Karpas-422 (cell line): ENCODE data around the gene SRD5A2. TPM values are rescaled to one million over a fixed set of nuclear protein-coding genes. Genes with fewer than 3 reads are reported as not detected.

Source experiments
- DNase-seq: peaks from one replicate; pipeline ENCODE4 v3.0.0-alpha.2; 2015
- H2AFZ ChIP-seq: fragments of 200-600 bp; sonication (generic); 2 replicates; pipeline ENCODE4 v1.6.1; 2014; ENCODE audit warnings: antibody characterized with exemption, low read length, mixed read lengths
- H3K27ac ChIP-seq: fragments of 200-600 bp; sonication (generic); 2 replicates; pipeline ENCODE4 v1.5.1; 2014; ENCODE audit warnings: mild to moderate bottlenecking, low read length, moderate library complexity
- H3K27me3 ChIP-seq: fragments of 200-600 bp; sonication (generic); 2 replicates; pipeline ENCODE4 v1.6.1; 2014; ENCODE audit warnings: low read length, mixed read lengths
- H3K36me3 ChIP-seq: fragments of 200-600 bp; sonication (generic); 2 replicates; pipeline ENCODE4 v1.6.1; 2014; ENCODE audit warnings: low read length, mixed read lengths; ENCODE audit not compliant: insufficient read depth
- H3K4me1 ChIP-seq: fragments of 200-600 bp; sonication (generic); 2 replicates; pipeline ENCODE4 v1.6.1; 2014; ENCODE audit warnings: mild to moderate bottlenecking, low read length, mixed read lengths
- H3K4me2 ChIP-seq: fragments of 200-600 bp; sonication (generic); 2 replicates; pipeline ENCODE4 v1.6.1; 2014; ENCODE audit warnings: low read length, low read depth, mild to moderate bottlenecking; ENCODE audit not compliant: poor library complexity, severe bottlenecking
- H3K4me3 ChIP-seq: fragments of 200-600 bp; sonication (generic); 2 replicates; pipeline ENCODE4 v1.5.1; 2014; ENCODE audit warnings: mild to moderate bottlenecking, antibody characterized with exemption, low read length, mixed read lengths
- H3K79me2 ChIP-seq: fragments of 200-600 bp; sonication (generic); 2 replicates; pipeline ENCODE4 v1.6.1; 2014; ENCODE audit warnings: mild to moderate bottlenecking, low read length, mixed read lengths
- H3K9ac ChIP-seq: fragments of 200-600 bp; sonication (generic); 2 replicates; pipeline ENCODE4 v1.6.0; 2014; ENCODE audit warnings: low read length
- H3K9me2 ChIP-seq: fragments of 200-600 bp; sonication (generic), shearing (Covaris generic); replicated peaks from 2 replicates; pipeline ENCODE4 v1.6.0; 2014; ENCODE audit warnings: mild to moderate bottlenecking, low read length, moderate library complexity; ENCODE audit not compliant: insufficient read depth
- H3K9me3 ChIP-seq: fragments of 300-700, 200-600 bp; sonication (generic); 2 replicates; pipeline ENCODE4 v1.6.1; 2014; ENCODE audit warnings: low read length, mixed read lengths
- H4K20me1 ChIP-seq: fragments of 200-600 bp; sonication (generic); 2 replicates; pipeline ENCODE4 v1.6.1; 2014; ENCODE audit warnings: mild to moderate bottlenecking, antibody characterized with exemption, low read length, low read depth; ENCODE audit not compliant: insufficient read depth
- total RNA-seq: library from RNA; depleted of rRNA; stranded (reverse); fragments of >200 nt; shearing (Covaris generic); gene quantifications from 2 replicates; pipeline ENCODE4 v1.2.3, GENCODE V29; 2014; ENCODE audit warnings: low replicate concordance

Gene SRD5A2
- total RNA-seq, 1 experiment from 2014 or later = 0.04 TPM

- Histone ChIP-seq H3K9me3 (no peaks in the 10 kb centered on the region), H2AFZ (no peak overlapping the region), H3K9ac (no peak overlapping the region), H3K36me3 (no peaks in the 10 kb centered on the region), H3K4me1 (no peaks in the 10 kb centered on the region), H3K27ac (no peak overlapping the region), H3K27me3 (no peaks in the 10 kb centered on the region), H3K4me3 (no peak overlapping the region), H3K79me2 (no peaks in the 10 kb centered on the region), H4K20me1 (no peaks in the 10 kb centered on the region), H3K4me2 (no peak overlapping the region), H3K9me2 (no peaks in the 10 kb centered on the region)
- DNase-seq = no peak
Measured at GRCh38 chr2:31526946-31527732, 53.6 kb downstream of the SRD5A2 start.

GRCh38 chr2:31525876-31526275 is 54.9 kb downstream of the SRD5A2 start:
- no peak overlapping the region for H3K27ac ChIP-seq
- H3K4me1 ChIP-seq = no peaks in the 10 kb centered on the region
- no peaks in the 10 kb centered on the region for H3K36me3 ChIP-seq
- no peaks in the 10 kb centered on the region for H3K79me2 ChIP-seq
- no peaks in the 10 kb centered on the region for H4K20me1 ChIP-seq
- H3K4me2 ChIP-seq = no peak overlapping the region
- no peak overlapping the region for H3K9ac ChIP-seq
- H2AFZ ChIP-seq = no peak overlapping the region
- no peak overlapping the region for H3K4me3 ChIP-seq
- no peaks in the 10 kb centered on the region for H3K9me3 ChIP-seq
- no peak for DNase-seq
- H3K27me3 ChIP-seq = no peaks in the 10 kb centered on the region
- H3K9me2 ChIP-seq = no peaks in the 10 kb centered on the region

DNA sequence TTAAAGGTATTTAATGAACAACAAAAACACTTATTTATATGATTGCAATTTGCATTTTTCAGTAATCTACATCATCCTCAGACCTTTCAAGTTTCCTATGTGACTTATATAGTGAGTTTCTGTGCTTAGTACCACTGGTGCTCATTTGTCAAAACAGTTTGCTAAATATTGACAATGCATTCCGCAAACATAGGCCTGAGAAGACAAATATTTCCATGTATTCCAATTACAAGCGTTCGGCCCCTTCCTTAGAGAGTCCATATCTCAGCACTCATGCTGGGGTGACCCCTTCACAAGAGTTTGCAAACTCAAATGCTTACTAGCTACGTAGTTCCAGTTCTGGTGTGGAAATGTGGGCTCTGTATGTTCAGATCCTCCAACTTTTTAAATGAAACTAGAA is 56.1 kb downstream of the SRD5A2 start:
- H3K9me2 ChIP-seq = no peaks in the 10 kb centered on the region
- H4K20me1 ChIP-seq = no peaks in the 10 kb centered on the region
- H3K9me3 ChIP-seq = no peaks in the 10 kb centered on the region
- no peak overlapping the region for H3K27ac ChIP-seq
- no peaks in the 10 kb centered on the region for H3K4me1 ChIP-seq
- H3K4me3 ChIP-seq = no peak overlapping the region
- no peak overlapping the region for H2AFZ ChIP-seq
- H3K36me3 ChIP-seq = no peaks in the 10 kb centered on the region
- H3K27me3 ChIP-seq = no peaks in the 10 kb centered on the region
- no peak for DNase-seq
- no peak overlapping the region for H3K4me2 ChIP-seq
- no peak overlapping the region for H3K9ac ChIP-seq
- H3K79me2 ChIP-seq = no peaks in the 10 kb centered on the region

- Histone ChIP-seq H3K4me3 (no peak overlapping the region), H4K20me1 (no peaks in the 10 kb centered on the region), H2AFZ (no peak overlapping the region), H3K9me2 (no peaks in the 10 kb centered on the region), H3K36me3 (no peaks in the 10 kb centered on the region), H3K27ac (no peak overlapping the region), H3K4me1 (no peaks in the 10 kb centered on the region), H3K9me3 (no peaks in the 10 kb centered on the region), H3K79me2 (no peaks in the 10 kb centered on the region), H3K9ac (no peak overlapping the region), H3K27me3 (no peaks in the 10 kb centered on the region), H3K4me2 (no peak overlapping the region)
- DNase-seq = peak; percentile 88
Measured at GRCh38 chr2:31523871-31524492, 56.8 kb downstream of the SRD5A2 start.

GRCh38 chr2:31522786-31523185 is 58.0 kb downstream of the SRD5A2 start:
- Histone ChIP-seq H3K4me1 (no peaks in the 10 kb centered on the region), H3K36me3 (no peaks in the 10 kb centered on the region), H2AFZ (no peak overlapping the region), H3K4me3 (no peak overlapping the region), H3K27me3 (no peaks in the 10 kb centered on the region), H3K9ac (no peak overlapping the region), H3K4me2 (no peak overlapping the region), H3K27ac (no peak overlapping the region), H3K79me2 (no peaks in the 10 kb centered on the region), H4K20me1 (no peaks in the 10 kb centered on the region), H3K9me2 (no peaks in the 10 kb centered on the region), H3K9me3 (no peaks in the 10 kb centered on the region)
- DNase-seq = no peak

DNA sequence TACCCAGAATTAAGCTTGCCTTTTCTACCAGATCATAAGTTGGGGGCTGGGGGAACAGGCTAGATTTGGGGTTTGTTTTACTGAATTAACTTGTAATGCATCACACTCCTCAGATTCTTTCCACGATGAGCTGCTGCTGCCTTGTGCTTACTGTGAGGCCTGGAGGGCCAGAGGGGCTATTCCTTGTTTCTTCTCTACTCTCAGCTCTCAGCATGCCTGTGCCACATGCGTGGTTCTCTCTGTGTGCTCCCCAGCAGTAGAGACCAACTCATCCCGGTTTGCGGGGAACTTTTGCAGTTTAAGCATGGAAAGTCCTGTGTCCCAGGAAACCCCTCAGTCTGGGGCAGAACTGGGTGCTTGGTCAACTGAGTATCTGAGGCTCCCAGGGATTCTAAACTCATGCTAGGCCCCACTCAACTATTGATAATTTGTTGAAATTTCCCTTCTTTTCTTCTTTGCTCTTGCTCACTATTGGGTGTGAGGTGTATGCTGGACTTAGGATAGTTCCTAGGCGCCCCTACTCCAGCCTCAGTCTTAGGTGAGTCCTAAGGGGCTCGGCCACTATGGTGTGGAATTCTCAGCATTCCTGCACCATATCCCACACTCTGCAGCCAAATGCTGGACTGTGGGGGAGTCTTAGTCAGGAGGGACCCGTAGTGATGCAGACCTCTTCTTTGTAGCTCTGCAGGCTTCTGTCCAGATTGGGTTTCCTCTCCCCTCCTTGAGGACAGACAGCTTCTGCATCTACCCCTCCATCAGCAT is 63.1 kb downstream of the SRD5A2 start:
- Histone ChIP-seq H3K4me3 (no peak overlapping the region), H3K27me3 (no peaks in the 10 kb centered on the region; the same call in 1 of the 2 replicates), H3K9me2 (no peaks in the 10 kb centered on the region), H3K36me3 (no peaks in the 10 kb centered on the region), H3K4me1 (no peaks in the 10 kb centered on the region), H3K4me2 (no peak overlapping the region), H2AFZ (no peak overlapping the region), H4K20me1 (no peaks in the 10 kb centered on the region), H3K79me2 (no peaks in the 10 kb centered on the region), H3K9ac (no peak overlapping the region), H3K9me3 (no peaks in the 10 kb centered on the region), H3K27ac (no peak overlapping the region)
- no peak for DNase-seq

DNA sequence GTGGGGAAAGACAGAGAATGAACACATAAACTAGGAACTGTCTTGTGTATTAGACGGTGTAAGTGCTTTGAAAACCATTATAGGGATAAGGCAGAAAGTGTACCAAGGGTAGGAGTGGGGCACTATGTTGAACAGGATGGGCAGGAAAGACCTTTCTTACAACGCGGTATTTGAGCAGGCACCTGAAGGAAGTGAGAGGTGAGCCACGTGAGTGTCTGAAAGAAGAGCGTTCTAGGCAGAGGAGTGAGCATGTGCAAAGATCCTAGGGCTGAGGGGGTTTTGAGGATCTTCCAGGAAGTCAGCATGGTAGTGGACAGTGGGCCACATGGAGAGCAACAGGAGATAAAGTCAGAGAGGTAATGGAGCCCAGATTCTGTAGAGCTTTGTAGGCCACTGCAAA is 65.2 kb downstream of the SRD5A2 start:
- Histone ChIP-seq H3K4me1 (no peaks in the 10 kb centered on the region), H4K20me1 (no peaks in the 10 kb centered on the region), H3K9ac (no peak overlapping the region), H3K9me3 (no peaks in the 10 kb centered on the region), H3K79me2 (no peaks in the 10 kb centered on the region), H3K9me2 (no peaks in the 10 kb centered on the region), H3K4me2 (no peak overlapping the region), H3K36me3 (no peaks in the 10 kb centered on the region), H3K27me3 (no peaks in the 10 kb centered on the region; the same call in 1 of the 2 replicates), H3K27ac (no peak overlapping the region), H2AFZ (no peak overlapping the region), H3K4me3 (no peak overlapping the region)
- DNase-seq = no peak

DNA sequence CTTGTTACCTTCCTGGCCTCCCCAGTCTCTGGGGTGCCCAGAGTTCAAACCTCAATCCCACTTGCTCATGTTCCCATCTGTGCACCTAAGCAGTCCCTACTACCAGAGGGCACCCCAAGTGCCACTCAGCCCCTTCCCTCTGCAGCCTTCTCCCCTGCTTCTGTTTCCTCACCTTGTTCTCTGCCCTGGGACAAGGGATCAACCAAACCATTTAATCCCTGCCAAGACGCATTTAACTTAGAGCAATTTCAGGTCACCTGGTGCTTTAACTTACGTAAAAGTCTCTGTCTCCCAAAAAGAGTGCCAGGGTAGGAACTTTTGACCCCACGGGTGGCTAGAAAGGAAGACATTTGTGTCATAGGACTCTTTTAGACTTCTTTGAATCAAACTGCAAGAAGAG is 67.2 kb downstream of the SRD5A2 start:
- Histone ChIP-seq H3K4me1 (no peaks in the 10 kb centered on the region), H3K9me3 (no peaks in the 10 kb centered on the region), H3K4me3 (no peak overlapping the region), H3K27ac (no peak overlapping the region), H4K20me1 (no peaks in the 10 kb centered on the region), H3K9me2 (no peaks in the 10 kb centered on the region), H3K79me2 (no peaks in the 10 kb centered on the region), H3K4me2 (no peak overlapping the region), H3K36me3 (no peaks in the 10 kb centered on the region), H3K27me3 (no peaks in the 10 kb centered on the region; the same call in 1 of the 2 replicates), H2AFZ (no peak overlapping the region), H3K9ac (no peak overlapping the region)
- no peak for DNase-seq
